Activated CD4-positive, alpha-beta T cell treated with anti-CD3 and anti-CD28 coated beads for 48 hours (primary cell): ENCODE data around the gene CANT1.
A peak's percentile ranks its signal among the peaks of the same experiment; 100 is the strongest.

Source experiments
- DNase-seq: peaks from one replicate; pipeline ENCODE4 v3.0.0-alpha.2; 2020

The CANT1 gene

GRCh38 chr17:78993981-78994671, 15.4 kb downstream of the CANT1 start:
- DNase-seq, result no peak

DNA sequence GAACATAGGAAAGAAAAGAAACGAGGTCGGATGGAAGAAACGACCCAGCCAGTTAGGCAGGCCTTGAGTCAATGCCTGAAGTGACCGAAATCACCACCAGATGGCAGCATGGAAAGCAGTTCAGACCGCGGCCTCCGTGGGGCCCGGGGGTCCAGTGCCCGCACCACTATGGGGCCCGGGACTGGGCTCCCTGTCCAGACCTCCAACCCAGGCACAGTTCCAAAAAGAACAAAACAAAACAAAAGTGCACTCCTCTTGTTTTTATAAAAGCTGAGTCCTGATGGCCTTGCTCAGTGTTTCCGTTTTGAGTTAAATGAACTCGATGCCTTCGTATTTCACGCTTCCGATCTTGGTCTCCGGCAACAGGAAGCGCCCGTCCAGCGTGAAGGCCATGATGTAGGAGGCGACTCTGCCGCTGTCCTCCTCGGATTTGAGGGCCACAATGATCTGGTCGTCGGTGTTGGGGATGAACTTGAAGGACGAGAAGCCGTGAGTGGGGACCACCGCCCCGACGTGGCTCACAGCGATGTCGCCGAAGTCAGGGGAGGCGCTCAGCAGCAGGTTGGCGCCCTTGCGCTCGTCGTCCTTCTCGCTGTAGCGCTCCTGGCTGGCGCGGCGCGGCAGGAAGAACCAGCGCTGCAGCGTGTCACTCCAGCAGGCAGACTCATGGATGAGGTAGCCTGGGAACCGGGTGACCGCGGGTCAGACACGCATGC, 16.2 kb downstream of the CANT1 start:
- DNase-seq, result peak; percentile 73

DNA sequence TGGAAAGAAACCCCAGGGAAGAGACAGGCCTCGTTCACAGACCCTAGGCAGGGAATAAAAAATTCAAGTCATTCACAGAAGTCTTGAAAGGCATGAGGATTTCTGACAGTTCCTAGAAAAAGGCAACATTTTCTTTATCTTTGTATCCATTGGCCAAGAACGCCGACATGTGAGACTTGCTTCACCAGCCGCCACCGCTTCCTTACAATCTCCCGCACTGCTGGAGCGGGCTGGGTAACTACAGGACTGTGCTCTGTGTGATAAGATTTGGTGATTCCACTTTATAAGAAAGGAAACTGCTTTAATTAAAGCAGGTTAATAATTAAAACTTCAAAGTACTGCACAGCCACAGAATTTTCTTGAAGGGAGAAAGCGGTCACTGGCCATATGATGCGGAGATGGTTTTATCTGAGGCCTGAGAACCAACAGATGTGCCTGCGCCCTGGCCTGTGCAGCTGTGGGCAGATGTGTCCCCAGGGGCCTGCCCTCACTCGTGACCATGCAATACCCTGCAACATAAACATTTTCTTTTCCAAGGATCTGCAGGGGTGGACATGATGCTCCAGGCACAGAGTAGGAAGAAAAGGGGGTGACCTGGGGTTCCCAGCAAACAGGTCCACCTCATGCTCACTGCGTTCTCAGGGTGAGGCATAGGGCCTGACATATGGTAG, 16.9 kb downstream of the CANT1 start:
- DNase-seq, result no peak

DNA sequence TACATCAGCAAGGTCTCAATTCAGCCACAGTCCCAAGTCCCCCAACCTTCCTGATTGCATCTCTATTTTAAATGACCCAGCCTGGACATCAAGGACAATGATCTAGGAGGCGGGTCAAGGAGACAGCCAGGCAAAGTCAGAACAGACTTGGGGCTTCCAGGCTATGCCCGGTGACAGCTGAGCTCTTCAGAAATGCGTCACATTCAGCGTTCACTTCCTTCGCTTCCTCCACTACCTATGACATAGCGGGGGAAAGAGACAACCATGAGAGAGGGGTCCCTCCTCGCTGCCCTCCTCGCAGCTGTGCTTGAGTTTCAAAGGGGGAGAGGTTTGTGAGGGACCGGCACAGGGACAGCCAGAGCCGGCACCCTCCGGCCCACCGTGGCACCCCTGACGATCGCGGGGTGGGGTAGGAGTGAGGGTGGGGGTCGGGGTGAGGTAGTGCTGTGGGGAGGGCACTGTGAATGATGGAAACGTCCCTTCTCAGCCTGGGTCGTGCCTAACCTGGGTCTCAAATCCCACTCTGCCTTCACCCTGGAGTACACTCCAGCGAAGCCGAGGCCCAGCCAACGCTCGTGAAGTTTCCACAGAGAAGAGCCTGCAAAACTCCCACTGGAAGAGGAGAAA, 17.5 kb downstream of the CANT1 start:
- DNase-seq, result no peak

DNA sequence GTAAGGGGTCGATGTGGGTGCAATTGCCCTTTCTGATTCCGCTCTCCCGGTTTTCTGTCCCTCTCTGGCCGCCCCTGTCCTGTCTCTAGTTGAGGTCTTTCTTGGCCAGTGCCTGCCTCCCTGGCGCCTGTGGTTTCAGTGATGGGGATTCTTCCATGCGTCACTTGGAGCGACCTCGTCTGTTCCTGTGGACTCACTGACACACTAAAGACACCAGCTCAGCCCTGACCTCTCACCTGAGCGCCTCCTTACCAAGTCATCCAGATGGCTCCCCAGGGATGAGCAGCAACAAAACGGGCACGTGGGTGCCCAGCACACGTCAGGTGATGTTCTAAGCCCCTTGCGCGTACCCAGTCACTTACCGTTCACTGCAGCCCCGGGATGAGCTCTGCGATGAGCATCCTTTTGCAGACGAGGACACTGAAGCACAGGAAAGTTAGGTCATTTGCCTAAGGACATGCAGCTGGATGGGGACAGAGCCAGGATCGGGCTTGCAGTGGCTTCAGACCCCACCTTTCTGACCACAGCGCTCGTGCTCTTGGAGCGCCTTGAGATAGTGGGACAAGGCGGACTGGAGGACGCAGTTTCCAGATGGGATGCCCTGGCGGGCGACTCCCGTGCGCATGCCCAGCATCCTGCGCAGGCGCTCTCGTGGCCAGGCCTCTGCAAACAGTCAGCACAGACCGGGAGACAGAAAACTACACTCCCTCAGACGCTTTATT, 18.4 kb downstream of the CANT1 start:
- no peak for DNase-seq

- DNase-seq, result no peak
These were observed 19.1 kb downstream of the CANT1 start for GRCh38 chr17:78990349-78991016.

- DNase-seq, result no peak
These were observed 21.4 kb downstream of the CANT1 start for GRCh38 chr17:78988152-78988551.

DNA sequence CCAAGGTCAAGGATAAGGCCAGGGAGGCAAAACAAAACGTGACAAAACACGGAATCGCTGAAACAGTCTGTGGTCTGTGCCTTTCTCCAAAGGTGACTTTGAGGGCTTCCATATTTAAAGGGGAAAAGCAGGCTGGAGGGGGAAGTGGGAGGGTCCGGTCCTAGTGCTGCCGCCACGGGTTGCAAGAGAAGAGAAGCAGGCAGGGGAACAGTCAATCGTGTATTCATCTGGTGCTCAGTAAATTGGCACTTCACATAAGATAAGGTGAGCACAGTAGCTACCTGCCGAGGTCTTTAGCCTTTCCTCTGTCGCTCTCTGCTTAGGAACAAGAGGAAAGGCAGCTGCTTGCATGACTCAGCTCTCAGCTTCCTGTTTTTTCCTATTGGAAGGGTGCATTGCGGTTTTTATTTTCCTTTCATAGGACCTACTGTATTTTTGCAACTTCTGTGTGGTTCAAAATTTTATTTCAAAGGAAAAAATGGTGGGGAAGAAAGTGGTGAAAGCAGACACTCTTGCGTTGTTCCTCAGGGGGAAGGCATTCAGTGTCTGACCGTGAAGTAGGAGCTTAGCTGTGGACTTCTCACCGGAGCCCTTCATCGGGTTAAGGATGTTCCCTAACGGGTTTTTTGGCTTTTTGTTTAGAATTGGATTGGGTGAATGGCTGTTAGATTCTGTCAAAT, 22.8 kb downstream of the CANT1 start:
- DNase-seq, result no peak

DNA sequence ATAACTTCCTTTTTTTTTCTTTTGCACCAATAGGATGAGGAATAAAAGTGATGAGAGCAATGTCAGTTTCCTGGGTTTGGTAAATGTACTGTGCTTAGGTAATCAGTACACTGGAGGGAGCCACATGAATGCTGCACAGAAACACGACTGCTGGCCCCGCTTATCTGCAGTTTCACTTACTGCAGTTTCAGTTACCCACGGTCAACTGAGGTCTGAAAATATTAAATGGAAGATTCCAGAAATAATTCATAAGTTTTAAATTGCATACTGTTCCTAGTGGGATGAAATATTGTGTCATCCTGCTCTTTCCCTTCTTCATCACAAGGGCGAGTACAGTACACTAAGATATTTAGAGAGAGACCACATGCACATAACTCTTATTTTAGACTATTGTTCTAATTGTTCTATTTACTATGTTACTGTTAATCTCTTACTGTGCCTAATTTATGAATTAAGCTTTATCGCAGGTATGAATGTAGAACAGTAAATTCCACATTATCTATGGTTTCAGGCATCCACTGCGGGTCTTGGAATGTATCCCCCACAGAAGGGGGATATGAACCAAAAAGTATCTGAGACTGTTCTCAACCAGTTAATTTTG, 23.4 kb downstream of the CANT1 start:
- peak; percentile 29 for DNase-seq

DNA sequence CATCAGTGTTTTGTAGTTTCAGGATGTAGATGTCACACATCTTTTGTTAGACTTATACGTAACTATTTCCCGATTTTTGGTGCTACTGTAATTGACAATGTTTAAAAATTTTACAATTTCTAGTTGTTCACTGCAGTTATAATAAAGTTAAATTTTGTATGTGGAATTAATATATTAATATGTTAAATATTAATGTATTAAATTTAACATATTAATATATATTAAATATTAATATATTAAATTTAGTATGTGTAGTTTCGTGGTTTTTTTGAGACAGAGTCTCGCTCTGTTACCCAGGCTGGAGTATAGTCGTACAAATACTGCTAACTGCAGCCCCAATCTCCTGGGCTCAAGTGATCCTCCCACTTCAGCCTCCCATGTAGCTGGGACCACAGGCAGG, 24.2 kb downstream of the CANT1 start:
- no peak for DNase-seq

GRCh38 chr17:78981010-78981888, 28.3 kb downstream of the CANT1 start:
- DNase-seq, result no peak

- DNase-seq, result no peak
These were observed 29.0 kb downstream of the CANT1 start for GRCh38 chr17:78980624-78980972.

- peak; percentile 49 for DNase-seq
These were observed 29.6 kb downstream of the CANT1 start, which contains the start of gene LGALS3BP for GRCh38 chr17:78979780-78980623. TSS of gene LGALS3BP (minus strand) at chr17:78979923. CDS start at chr17:78977191, 2,732 bp downstream.

DNA sequence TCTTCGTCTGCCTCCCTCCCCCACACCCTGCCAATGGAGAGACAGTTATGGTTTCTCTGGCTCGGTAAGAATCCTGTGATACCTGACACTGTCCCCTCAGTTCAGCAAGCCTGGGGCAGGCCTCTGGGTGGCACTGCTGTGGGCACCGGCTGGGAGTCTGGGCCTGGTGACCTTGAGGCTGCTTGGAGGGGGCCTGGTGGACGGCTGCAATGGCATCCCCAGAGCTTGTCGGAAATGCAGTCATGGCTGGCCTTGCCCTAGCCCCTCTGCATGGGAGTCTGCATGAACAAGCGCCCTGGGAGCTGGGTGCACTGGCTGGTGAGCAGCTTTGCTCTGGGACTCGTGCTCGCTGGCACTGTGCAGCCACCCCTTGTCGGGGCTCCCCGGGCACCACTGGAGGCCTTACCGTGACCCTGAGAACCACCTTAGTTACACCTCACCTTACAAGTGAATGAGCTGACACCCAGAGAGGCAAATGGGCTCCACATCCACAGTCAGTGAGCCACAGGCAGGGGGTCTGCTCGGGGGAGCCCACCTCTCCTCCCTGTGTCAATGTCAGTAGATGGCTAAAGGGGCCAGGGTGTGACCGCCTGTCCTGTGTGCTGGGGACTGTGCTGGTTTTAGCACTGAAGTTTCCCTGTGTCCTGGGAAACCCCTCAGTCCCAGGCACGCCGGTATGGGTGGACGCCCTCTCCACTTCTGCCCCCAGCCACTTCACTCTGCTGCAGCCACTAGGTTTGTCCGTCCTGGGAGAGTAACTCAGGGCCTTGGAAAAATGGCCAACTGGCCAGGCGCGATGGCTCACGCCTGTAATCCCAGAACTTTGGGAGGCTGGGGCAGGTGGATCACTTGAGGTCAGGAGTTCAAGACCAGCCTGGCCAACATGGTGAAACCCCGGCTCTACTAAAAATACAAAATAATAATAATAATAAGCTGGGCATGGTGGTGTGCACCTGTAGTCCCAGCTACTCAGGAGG, 31.3 kb downstream of the CANT1 start:
- no peak for DNase-seq

DNA sequence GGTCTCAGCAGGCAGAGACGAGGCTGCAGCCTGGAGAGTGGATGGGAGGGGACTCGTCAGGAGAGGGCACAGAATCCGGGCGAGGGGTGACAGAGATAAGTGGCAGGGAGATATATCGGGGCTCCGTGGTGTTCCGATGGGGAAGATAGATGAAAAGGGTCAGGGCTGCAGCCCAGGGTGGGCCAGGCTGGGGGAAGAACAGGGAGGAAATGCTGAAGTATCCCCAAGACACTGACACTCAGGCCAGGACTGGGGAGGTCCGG, 32.0 kb downstream of the CANT1 start:
- no peak for DNase-seq

- no peak for DNase-seq
These were observed 32.5 kb downstream of the CANT1 start for GRCh38 chr17:78976907-78977680.
